ENCODE results near the gene PCBP2. TPM values are rescaled to one million over a fixed set of nuclear protein-coding genes. Genes with fewer than 3 reads are reported as not detected.

PCBP2 gene
- total and polyA plus RNA-seq, 2 of the 4 experiments (the other 2 are of a cell fraction), result 190 to 586 TPM

DNA sequence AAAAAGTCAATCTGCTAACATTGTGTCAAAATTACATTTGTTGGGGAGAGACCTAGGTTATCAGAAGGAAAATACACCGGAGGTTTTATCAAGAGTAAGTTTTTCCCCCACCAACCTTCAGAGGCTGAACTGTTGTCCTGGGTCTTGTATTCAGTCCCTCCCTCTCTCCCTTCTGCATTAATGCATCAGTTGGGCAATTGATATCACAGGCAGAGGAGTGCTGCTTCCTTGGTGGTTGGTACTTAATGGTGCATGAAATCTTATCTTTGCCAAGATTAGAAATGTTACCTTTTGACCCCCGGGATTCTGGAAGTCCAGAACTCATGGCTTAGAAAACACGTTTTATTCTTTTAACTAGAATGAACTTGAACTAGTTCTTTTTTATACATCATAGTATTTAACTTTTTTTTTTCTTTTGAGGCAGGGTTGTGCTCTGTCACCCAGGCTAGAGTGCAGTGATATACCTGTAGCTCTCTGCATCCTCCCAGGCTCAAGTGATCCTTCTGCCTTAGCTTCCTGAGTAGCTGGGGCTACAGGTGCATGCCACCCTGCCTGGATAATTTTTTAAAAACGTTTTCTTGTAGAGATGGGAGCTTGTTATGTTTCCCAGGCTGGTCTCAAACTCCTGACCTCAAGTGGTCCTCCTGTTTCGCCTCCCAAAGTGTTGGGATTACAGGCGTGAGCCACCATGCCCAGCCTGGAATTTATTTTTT is 4.9 kb downstream of the PCBP2 start:
- no peak overlapping the region for H2BK15ac ChIP-seq (ENCODE audit: low read depth, low read length)
- no peak overlapping the region for H2BK120ac ChIP-seq (ENCODE audit: low read depth, low read length)
- H4K5ac ChIP-seq (ENCODE audit: low read depth, low read length), result no peak overlapping the region
- H3K27me3 ChIP-seq (ENCODE audit: control insufficient read depth, insufficient read depth, low read length), result no peaks in the 10 kb centered on the region
- 100% methylated on average over 1 of the region's 6 CpGs; no CpG with 5 or more reads in 1 of the 2 experiments for WGBS, 2 experiments (ENCODE audit: extremely low coverage in 2 of 2, insufficient read length in 1 of 2)
- H4K20me1 ChIP-seq (ENCODE audit: insufficient read depth, low read length), result peaks cover 95% of the 10 kb centered on the region
- ATAC-seq (ENCODE audit: low read depth) (no peak), DNase-seq (no peak)
- no peak overlapping the region for H3K18ac ChIP-seq (ENCODE audit: low read depth, low read length)
- intact Hi-C loops (cut with micrococcal nuclease) (loop anchor here (1.0 kb wide), 1 partner anchor 10 kb away; no protein-coding TSS in a partner anchor), dilution Hi-C loops (cut with HindIII; ENCODE audit: low sequenced_read_pairs, unreplicated experiment) (no loop called here), in situ Hi-C loops (cut with MboI; ENCODE audit: low sequenced_read_pairs) (no loop called here)
- ChIA-PET CTCF (no interaction called here), POLR2A (ENCODE audit: unreplicated experiment) (no interaction called here)
- no peak overlapping the region for H2BK20ac ChIP-seq (ENCODE audit: low read depth, low read length)
- H4K91ac ChIP-seq (ENCODE audit: insufficient read depth, low read depth, low read length), result no peak overlapping the region
- peaks cover 9% of the 10 kb centered on the region for H3K4me1 ChIP-seq (ENCODE audit: control insufficient read depth, insufficient read depth, low read length)
- H2AK5ac ChIP-seq (ENCODE audit: low read depth, low read length), result no peak overlapping the region
- H3K36me3 ChIP-seq (ENCODE audit: control insufficient read depth, insufficient read depth, low read length), result peaks cover 61% of the 10 kb centered on the region
- H3K27ac ChIP-seq (ENCODE audit: insufficient read depth, low read length), result no peak overlapping the region
- H3K9ac ChIP-seq (ENCODE audit: low read depth, low read length), result no peak overlapping the region
- H2AK9ac ChIP-seq (replicated peaks; ENCODE audit: low read depth, low read length, poor library complexity), result no peak overlapping the region
- H3K79me1 ChIP-seq (ENCODE audit: low read depth in 1 of 2, low read length in 2 of 2), result peaks cover 43 to 61% of the 10 kb centered on the region in 2 experiments
- BruUV-seq (replicated peaks), result no TSS peak
- no peak overlapping the region for H3K56ac ChIP-seq (ENCODE audit: extremely low read depth, insufficient read depth, low read length)
- H3K23ac ChIP-seq (ENCODE audit: low read depth, low read length), result no peak overlapping the region
- H4K8ac ChIP-seq (ENCODE audit: low read depth in 2 of 2, low read length in 2 of 2), result no peak overlapping the region
- H3K4ac ChIP-seq (ENCODE audit: low read depth, low read length), result no peak overlapping the region
- no peaks in the 10 kb centered on the region for H3K9me3 ChIP-seq (ENCODE audit: control insufficient read depth, insufficient read depth, low read length)
- H2AFZ ChIP-seq (replicated peaks; ENCODE audit: low read length, poor library complexity), result no peak overlapping the region
- no peak overlapping the region for H3K14ac ChIP-seq (replicated peaks; ENCODE audit: low read depth, low read length)
- TF ChIP-seq BHLHE40 (IDR thresholded peaks at IDR 0.05; ENCODE audit: low read depth, low read length) (no peak), POLR2A (IDR thresholded peaks at IDR 0.05; ENCODE audit: low read depth, low read length) (no peak), MAZ (IDR thresholded peaks at IDR 0.05; ENCODE audit: borderline replicate concordance, low read depth, low read length) (no peak), MAFK (IDR thresholded peaks at IDR 0.05; ENCODE audit: low read depth, low read length) (no peak), CHD1 (IDR thresholded peaks at IDR 0.05; ENCODE audit: low read depth, low read length) (no peak), RCOR1 (IDR thresholded peaks at IDR 0.05; ENCODE audit: insufficient replicate concordance, low read length) (no peak), CEBPB (IDR thresholded peaks at IDR 0.05; ENCODE audit: low read depth, low read length) (no peak), MXI1 (IDR thresholded peaks at IDR 0.05; ENCODE audit: borderline replicate concordance, low read depth, low read length) (no peak), RFX5 (IDR thresholded peaks at IDR 0.05; ENCODE audit: low read depth, low read length) (no peak), SMC3 (IDR thresholded peaks at IDR 0.05; ENCODE audit: low read depth, low read length) (no peak), RAD21 (IDR thresholded peaks at IDR 0.05; ENCODE audit: low read length) (no peak), FOS (IDR thresholded peaks at IDR 0.05; ENCODE audit: low read depth, low read length) (no peak)
- TF ChIP-seq, protein P1, sequence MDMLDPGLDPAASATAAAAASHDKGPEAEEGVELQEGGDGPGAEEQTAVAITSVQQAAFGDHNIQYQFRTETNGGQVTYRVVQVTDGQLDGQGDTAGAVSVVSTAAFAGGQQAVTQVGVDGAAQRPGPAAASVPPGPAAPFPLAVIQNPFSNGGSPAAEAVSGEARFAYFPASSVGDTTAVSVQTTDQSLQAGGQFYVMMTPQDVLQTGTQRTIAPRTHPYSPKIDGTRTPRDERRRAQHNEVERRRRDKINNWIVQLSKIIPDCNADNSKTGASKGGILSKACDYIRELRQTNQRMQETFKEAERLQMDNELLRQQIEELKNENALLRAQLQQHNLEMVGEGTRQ (IDR thresholded peaks at IDR 0.05; ENCODE audit: low read depth, low read length), result no peak
- TF ChIP-seq, protein P2, sequence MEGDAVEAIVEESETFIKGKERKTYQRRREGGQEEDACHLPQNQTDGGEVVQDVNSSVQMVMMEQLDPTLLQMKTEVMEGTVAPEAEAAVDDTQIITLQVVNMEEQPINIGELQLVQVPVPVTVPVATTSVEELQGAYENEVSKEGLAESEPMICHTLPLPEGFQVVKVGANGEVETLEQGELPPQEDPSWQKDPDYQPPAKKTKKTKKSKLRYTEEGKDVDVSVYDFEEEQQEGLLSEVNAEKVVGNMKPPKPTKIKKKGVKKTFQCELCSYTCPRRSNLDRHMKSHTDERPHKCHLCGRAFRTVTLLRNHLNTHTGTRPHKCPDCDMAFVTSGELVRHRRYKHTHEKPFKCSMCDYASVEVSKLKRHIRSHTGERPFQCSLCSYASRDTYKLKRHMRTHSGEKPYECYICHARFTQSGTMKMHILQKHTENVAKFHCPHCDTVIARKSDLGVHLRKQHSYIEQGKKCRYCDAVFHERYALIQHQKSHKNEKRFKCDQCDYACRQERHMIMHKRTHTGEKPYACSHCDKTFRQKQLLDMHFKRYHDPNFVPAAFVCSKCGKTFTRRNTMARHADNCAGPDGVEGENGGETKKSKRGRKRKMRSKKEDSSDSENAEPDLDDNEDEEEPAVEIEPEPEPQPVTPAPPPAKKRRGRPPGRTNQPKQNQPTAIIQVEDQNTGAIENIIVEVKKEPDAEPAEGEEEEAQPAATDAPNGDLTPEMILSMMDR (conservative IDR thresholded peaks at IDR 0.05; ENCODE audit: low read depth, low read length), result no peak
- TF ChIP-seq, protein P3, sequence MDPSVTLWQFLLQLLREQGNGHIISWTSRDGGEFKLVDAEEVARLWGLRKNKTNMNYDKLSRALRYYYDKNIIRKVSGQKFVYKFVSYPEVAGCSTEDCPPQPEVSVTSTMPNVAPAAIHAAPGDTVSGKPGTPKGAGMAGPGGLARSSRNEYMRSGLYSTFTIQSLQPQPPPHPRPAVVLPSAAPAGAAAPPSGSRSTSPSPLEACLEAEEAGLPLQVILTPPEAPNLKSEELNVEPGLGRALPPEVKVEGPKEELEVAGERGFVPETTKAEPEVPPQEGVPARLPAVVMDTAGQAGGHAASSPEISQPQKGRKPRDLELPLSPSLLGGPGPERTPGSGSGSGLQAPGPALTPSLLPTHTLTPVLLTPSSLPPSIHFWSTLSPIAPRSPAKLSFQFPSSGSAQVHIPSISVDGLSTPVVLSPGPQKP (IDR thresholded peaks at IDR 0.05; ENCODE audit: borderline replicate concordance, low read depth, low read length), result no peak
- H3K4me3 ChIP-seq (ENCODE audit: insufficient read depth, low read depth, low read length), result no peak overlapping the region
- no peaks in the 10 kb centered on the region for H3K9me1 ChIP-seq (ENCODE audit: insufficient read depth, low read length)
- no peak overlapping the region for H3K4me2 ChIP-seq (ENCODE audit: low read depth, low read length)
- no peak overlapping the region for H2BK5ac ChIP-seq (ENCODE audit: low read depth, low read length, poor library complexity, severe bottlenecking)

All from IMR-90 (cell line).